ENCODE measurements around the gene UBL7.

DNA sequence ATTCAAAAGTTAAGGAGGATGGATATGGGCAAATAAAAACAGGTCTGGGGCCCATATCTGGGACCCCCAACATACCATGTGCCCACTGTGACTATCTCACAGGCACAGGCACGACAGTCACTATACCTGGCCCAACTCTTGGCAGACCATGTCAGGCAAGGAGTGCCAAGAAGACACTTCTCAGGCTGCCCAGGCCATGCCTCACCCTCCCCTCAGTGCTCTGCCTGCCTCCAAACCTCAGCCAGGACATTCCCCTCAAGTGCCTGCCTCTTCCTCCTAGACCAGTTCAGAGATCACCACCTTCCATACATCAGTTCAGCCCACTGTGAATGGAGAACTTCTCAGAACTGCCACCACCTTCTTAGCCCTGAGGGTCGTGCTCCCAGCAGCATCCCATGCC, 22.8 kb downstream of the UBL7 start:
- TF ChIP-seq, protein P1, sequence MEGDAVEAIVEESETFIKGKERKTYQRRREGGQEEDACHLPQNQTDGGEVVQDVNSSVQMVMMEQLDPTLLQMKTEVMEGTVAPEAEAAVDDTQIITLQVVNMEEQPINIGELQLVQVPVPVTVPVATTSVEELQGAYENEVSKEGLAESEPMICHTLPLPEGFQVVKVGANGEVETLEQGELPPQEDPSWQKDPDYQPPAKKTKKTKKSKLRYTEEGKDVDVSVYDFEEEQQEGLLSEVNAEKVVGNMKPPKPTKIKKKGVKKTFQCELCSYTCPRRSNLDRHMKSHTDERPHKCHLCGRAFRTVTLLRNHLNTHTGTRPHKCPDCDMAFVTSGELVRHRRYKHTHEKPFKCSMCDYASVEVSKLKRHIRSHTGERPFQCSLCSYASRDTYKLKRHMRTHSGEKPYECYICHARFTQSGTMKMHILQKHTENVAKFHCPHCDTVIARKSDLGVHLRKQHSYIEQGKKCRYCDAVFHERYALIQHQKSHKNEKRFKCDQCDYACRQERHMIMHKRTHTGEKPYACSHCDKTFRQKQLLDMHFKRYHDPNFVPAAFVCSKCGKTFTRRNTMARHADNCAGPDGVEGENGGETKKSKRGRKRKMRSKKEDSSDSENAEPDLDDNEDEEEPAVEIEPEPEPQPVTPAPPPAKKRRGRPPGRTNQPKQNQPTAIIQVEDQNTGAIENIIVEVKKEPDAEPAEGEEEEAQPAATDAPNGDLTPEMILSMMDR (IDR thresholded peaks at IDR 0.05; ENCODE audit: low read length), result no peak
- TF ChIP-seq EZH2phosphoT487 (IDR thresholded peaks at IDR 0.05; ENCODE audit: low read length) (no peak), EZH2 (optimal IDR thresholded peaks at IDR 0.05; ENCODE audit: low read depth, low read length) (no peak)

Measured in MM.1S (cell line).